Suprapubic skin (tissue), 4 donors: ENCODE data around the gene DNAJB12. TPM values are rescaled to one million over a fixed set of nuclear protein-coding genes. Genes with fewer than 3 reads are reported as not detected.
A peak's percentile ranks its signal among the peaks of the same experiment; 100 is the strongest.

Source experiments
- DNase-seq, 2 donors: peaks; one replicate each; pipeline ENCODE4 v3.0.0-alpha.2; 2019; ENCODE audit warnings: low spot score in 2 of 2
- H3K27ac ChIP-seq: fragments of 200-600 bp; sonication (generic); one replicate; pipeline ENCODE4 v1.5.1; 2019
- H3K27me3 ChIP-seq: fragments of 200-600 bp; sonication (generic); one replicate; pipeline ENCODE4 v1.5.1; 2019
- H3K36me3 ChIP-seq: fragments of 200-600 bp; sonication (generic); one replicate; pipeline ENCODE4 v1.5.1; 2019
- H3K4me1 ChIP-seq: fragments of 200-600 bp; sonication (generic); one replicate; pipeline ENCODE4 v1.5.1; 2019
- H3K4me3 ChIP-seq: fragments of 200-600 bp; sonication (generic); one replicate; pipeline ENCODE4 v1.5.1; 2019; ENCODE audit warnings: mild to moderate bottlenecking
- H3K9me3 ChIP-seq: fragments of 200-600 bp; sonication (generic); one replicate; pipeline ENCODE4 v1.5.1; 2019
- EP300 ChIP-seq: sonication (generic); formaldehyde crosslinking; IDR thresholded peaks from one replicate; pipeline ENCODE4 v1.6.1; 2017; ENCODE audit warnings: antibody characterized with exemption
- POLR2A ChIP-seq, 2 donors: fragments of 450-650 bp; IDR thresholded peaks; one replicate each; pipeline ENCODE4 v1.6.1; 2017; ENCODE audit warnings: antibody characterized with exemption in 2 of 2, mild to moderate bottlenecking in 2 of 2, moderate library complexity in 2 of 2
- POLR2AphosphoS5 ChIP-seq, 3 donors: sonication (generic); formaldehyde crosslinking; IDR thresholded peaks; one replicate each; pipeline ENCODE4 v1.6.1; 2017; ENCODE audit warnings: antibody characterized with exemption in 3 of 3
- WGBS: methylation state at CpG from one replicate; pipeline ENCODE4 v1.1.5; 2018; 5-methylcytosine and 5-hydroxymethylcytosine counted together
- total RNA-seq, 4 donors: library from RNA; depleted of rRNA; stranded (reverse); fragments of >200 nt; gene quantifications; one replicate each; pipeline ENCODE4 v1.1.0, GENCODE V29; 2016
- TF ChIP-seq, protein P1 (sequence below), 2 donors: fragments of 200-600 bp in 1 of 2; fragments of 450-650 bp in 1 of 2; sonication (generic) in 1 of 2; IDR thresholded peaks; one replicate each; pipeline ENCODE4 v1.5.1; 2016 to 2019; ENCODE audit warnings: antibody characterized with exemption in 2 of 2, mild to moderate bottlenecking in 1 of 2, moderate library complexity in 1 of 2

DNAJB12 gene
- total RNA-seq, 4 donors from 2014 or later: 44.0 to 61.8 (median 46.7) TPM

DNA sequence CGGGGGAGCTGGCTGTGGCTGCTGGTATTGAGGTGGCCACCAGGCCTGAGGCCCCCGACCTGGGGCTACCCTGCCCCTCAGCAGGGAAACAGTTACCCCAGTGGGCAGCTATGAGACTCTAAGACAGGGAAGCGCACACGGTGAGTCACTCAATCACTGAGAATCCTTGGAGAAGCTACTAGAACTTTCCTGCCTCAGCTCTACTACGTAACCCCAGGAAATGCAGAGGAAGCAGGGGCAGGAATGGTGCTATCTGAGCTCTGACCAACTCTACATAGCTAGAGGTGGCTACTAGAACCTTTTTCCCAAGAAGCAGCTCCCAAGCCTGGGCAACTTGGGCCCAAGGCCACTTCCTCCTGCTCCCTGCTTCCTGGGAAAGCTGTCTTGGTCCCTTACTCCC is 11.8 kb downstream of the DNAJB12 start:
- WGBS: 90% methylated on average over 5 of the region's 5 CpGs

DNA sequence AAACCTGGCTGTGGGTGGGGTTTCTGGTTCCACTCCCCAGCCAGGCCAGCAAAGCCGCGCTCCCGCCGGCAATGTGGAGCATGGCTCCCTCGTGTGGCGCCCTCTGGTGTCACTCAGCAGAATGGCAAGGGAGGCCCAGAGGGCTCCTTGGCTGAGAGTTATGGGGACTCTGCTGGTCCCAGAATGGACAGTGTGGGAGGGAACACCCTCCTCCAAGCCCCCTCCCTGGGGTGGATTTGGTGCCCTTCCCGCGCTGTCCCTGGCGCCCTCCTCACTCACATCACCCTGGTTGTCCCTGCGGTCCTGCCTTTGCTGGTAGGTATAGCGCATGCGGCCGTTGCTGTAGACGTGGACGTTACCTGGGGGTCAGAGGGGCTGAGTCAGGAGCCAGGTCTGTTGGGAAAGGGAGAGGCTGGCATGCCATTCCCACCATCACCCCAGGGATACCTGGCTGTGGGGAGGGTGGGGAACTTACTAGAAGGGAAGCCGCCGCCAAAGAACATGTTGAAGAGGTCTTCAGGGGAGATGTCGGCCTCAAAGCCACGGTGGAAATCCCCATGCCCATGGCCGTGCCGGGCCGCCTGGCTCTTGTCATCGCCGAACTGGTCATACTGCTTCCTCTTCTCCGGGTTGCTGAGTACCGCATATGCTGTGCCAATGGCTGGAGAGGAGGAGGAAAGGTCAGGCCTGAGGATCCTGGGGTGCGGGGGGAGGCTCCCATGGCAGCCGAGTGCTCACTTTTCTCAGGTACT is 14.0 kb downstream of the DNAJB12 start:
- no peak for DNase-seq
- no peaks in the 10 kb centered on the region for H3K27me3 ChIP-seq
- no peaks in the 10 kb centered on the region for H3K9me3 ChIP-seq
- H3K36me3 ChIP-seq: peaks cover 80% of the 10 kb centered on the region
- H3K27ac ChIP-seq: peak overlapping the region; percentile 5
- TF ChIP-seq EP300 (no peak), POLR2AphosphoS5 (IDR thresholded peaks at IDR 0.05) (peak in 1 of 3 donors; percentile 18), POLR2A (IDR thresholded peaks at IDR 0.05) (no peak)
- TF ChIP-seq, protein P1, sequence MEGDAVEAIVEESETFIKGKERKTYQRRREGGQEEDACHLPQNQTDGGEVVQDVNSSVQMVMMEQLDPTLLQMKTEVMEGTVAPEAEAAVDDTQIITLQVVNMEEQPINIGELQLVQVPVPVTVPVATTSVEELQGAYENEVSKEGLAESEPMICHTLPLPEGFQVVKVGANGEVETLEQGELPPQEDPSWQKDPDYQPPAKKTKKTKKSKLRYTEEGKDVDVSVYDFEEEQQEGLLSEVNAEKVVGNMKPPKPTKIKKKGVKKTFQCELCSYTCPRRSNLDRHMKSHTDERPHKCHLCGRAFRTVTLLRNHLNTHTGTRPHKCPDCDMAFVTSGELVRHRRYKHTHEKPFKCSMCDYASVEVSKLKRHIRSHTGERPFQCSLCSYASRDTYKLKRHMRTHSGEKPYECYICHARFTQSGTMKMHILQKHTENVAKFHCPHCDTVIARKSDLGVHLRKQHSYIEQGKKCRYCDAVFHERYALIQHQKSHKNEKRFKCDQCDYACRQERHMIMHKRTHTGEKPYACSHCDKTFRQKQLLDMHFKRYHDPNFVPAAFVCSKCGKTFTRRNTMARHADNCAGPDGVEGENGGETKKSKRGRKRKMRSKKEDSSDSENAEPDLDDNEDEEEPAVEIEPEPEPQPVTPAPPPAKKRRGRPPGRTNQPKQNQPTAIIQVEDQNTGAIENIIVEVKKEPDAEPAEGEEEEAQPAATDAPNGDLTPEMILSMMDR (IDR thresholded peaks at IDR 0.05): peak; percentile 90 to 96
- 48% methylated on average over 24 of the region's 28 CpGs for WGBS
- no peak overlapping the region for H3K4me3 ChIP-seq
- peaks cover 29% of the 10 kb centered on the region for H3K4me1 ChIP-seq

More for the DNA sequence above, 11.8 kb downstream of the DNAJB12 start:
- Histone ChIP-seq H3K36me3 (peaks cover 74% of the 10 kb centered on the region), H3K4me1 (peaks cover 22% of the 10 kb centered on the region), H3K9me3 (no peaks in the 10 kb centered on the region), H3K4me3 (no peak overlapping the region), H3K27me3 (no peaks in the 10 kb centered on the region), H3K27ac (no peak overlapping the region)
- TF ChIP-seq, protein P1 (IDR thresholded peaks at IDR 0.05): no peak
- TF ChIP-seq EP300: no peak
- TF ChIP-seq POLR2AphosphoS5 (IDR thresholded peaks at IDR 0.05): no peak
- TF ChIP-seq POLR2A (IDR thresholded peaks at IDR 0.05): no peak
- no peak for DNase-seq

DNA sequence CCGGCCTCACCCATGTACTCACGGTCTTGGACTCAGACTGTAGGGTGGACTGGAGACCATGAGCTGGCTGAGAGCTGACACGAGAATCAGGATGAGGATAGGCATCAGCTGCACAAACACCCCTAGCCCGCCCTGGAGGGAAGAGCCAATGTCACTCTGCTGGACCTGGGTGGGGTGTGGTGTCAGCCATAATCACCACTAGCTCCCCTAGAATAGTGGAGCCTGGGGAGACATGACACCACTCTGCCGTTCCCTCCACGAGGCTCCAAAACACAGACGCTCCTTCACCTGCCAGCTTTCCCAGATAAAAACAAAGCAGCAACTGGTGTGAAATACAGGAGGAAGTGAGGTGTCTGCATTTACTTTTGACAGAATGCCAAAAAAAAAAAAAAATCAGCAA is 16.5 kb downstream of the DNAJB12 start:
- peaks cover 54% of the 10 kb centered on the region for H3K4me1 ChIP-seq
- peaks cover 71% of the 10 kb centered on the region for H3K36me3 ChIP-seq
- WGBS: 82% methylated on average over 6 of the region's 7 CpGs

DNA sequence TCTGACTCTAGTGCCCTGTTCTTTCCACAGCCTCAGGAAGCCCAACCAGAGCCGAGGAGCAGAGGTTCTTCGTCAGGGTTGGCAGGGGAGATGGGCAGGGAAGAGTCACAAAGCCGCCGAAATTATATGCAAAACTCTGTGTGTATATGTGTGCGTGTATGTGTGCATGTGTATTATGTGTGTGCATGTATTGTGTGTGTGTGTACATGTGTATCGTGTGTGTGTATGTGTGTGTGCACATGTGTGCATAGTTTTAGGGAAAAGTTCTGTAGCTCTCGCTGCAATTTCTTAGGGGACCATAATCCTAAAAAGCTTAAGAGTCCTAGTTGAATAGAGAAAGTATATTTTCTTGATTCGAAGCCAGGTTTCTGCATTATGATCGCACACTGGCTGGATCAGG is 17.0 kb downstream of the DNAJB12 start:
- H3K36me3 ChIP-seq: peaks cover 68% of the 10 kb centered on the region
- WGBS: 89% methylated on average over 9 of the region's 9 CpGs
- TF ChIP-seq, protein P1 (IDR thresholded peaks at IDR 0.05): no peak
- TF ChIP-seq POLR2A (IDR thresholded peaks at IDR 0.05) (no peak), EP300 (no peak), POLR2AphosphoS5 (IDR thresholded peaks at IDR 0.05) (no peak)

More for the DNA sequence above, 16.5 kb downstream of the DNAJB12 start:
- TF ChIP-seq POLR2A (IDR thresholded peaks at IDR 0.05): no peak
- H3K27ac ChIP-seq: no peak overlapping the region
- no peaks in the 10 kb centered on the region for H3K9me3 ChIP-seq
- H3K4me3 ChIP-seq: no peak overlapping the region
- no peak for DNase-seq
- no peaks in the 10 kb centered on the region for H3K27me3 ChIP-seq

GRCh38 chr10:72337039-72337629 is 17.6 kb downstream of the DNAJB12 start:
- no peaks in the 10 kb centered on the region for H3K27me3 ChIP-seq
- 44% methylated on average over 3 of the region's 5 CpGs for WGBS
- no peak overlapping the region for H3K4me3 ChIP-seq
- peak overlapping the region; percentile 88 for H3K27ac ChIP-seq
- DNase-seq: peak in 1 of 2 donors; percentile 92
- TF ChIP-seq POLR2AphosphoS5 (IDR thresholded peaks at IDR 0.05) (peak in 1 of 3 donors; percentile 52), POLR2A (IDR thresholded peaks at IDR 0.05) (no peak), EP300 (no peak)
- TF ChIP-seq, protein P1 (IDR thresholded peaks at IDR 0.05): peak; percentile 92 to 94
- H3K9me3 ChIP-seq: no peaks in the 10 kb centered on the region
- H3K4me1 ChIP-seq: peaks cover 65% of the 10 kb centered on the region
- peaks cover 62% of the 10 kb centered on the region for H3K36me3 ChIP-seq

More for the DNA sequence above, 17.0 kb downstream of the DNAJB12 start:
- Histone ChIP-seq H3K27me3 (no peaks in the 10 kb centered on the region), H3K9me3 (no peaks in the 10 kb centered on the region), H3K4me3 (no peak overlapping the region), H3K4me1 (peaks cover 59% of the 10 kb centered on the region), H3K27ac (no peak overlapping the region)
- no peak for DNase-seq
